Jurkat, Clone E6-1 (cell line): ENCODE results near the gene CHFR.
A peak's percentile ranks its signal among the peaks of the same experiment; 100 is the strongest.
"Not testable (repeated sequence)": the region's sequence is repeated elsewhere in the genome, so short reads cannot be mapped to it uniquely, and the experiment has no call there.

Experiments
- DNase-seq: peaks from one replicate; pipeline ENCODE4 v3.0.0-alpha.2; 2011; ENCODE audit warnings: low read depth, low spot score
- H3K4me3 ChIP-seq: 2 replicates; pipeline ENCODE4 v1.5.1; 2011; ENCODE audit warnings: mild to moderate bottlenecking, low read length, control low read depth, moderate library complexity

Gene CHFR

GRCh38 chr12:132847363-132848356, 39.7 kb downstream of the CHFR start:
- peak; percentile 96 for DNase-seq

GRCh38 chr12:132844681-132845080, 42.7 kb downstream of the CHFR start:
- DNase-seq, H3K4me3 ChIP-seq: not testable (repeated sequence)

More at GRCh38 chr12:132847363-132848356, 39.7 kb downstream of the CHFR start:
- no peak overlapping the region for H3K4me3 ChIP-seq

GRCh38 chr12:132842449-132843045, 44.9 kb downstream of the CHFR start:
- no peak for DNase-seq
- no peak overlapping the region for H3K4me3 ChIP-seq

GRCh38 chr12:132841151-132841550, 46.3 kb downstream of the CHFR start:
- no peak overlapping the region for H3K4me3 ChIP-seq
- DNase-seq: no peak

GRCh38 chr12:132840536-132840935, 46.9 kb downstream of the CHFR start:
- H3K4me3 ChIP-seq: no peak overlapping the region
- no peak for DNase-seq

GRCh38 chr12:132839558-132840235, 47.7 kb downstream of the CHFR start:
- no peak for DNase-seq
- no peak overlapping the region for H3K4me3 ChIP-seq

- DNase-seq: no peak
- no peak overlapping the region for H3K4me3 ChIP-seq
Measured at GRCh38 chr12:132838410-132839080, 48.9 kb downstream of the CHFR start.

GRCh38 chr12:132837693-132838409, 49.6 kb downstream of the CHFR start:
- H3K4me3 ChIP-seq: no peak overlapping the region
- DNase-seq: no peak

GRCh38 chr12:132836795-132837331, 50.5 kb downstream of the CHFR start:
- H3K4me3 ChIP-seq: peak overlapping the region; percentile 60
- DNase-seq: no peak

GRCh38 chr12:132836230-132836629, 51.2 kb downstream of the CHFR start:
- not testable (repeated sequence) for DNase-seq
- peak overlapping the region; percentile 60 for H3K4me3 ChIP-seq

- DNase-seq: no peak
- H3K4me3 ChIP-seq: peak overlapping the region; percentile 44
Measured at GRCh38 chr12:132835076-132836025, 52.1 kb downstream of the CHFR start.

- peak; percentile 56 for DNase-seq
- peak overlapping the region; percentile 15 for H3K4me3 ChIP-seq
Measured at GRCh38 chr12:132834181-132834711, 53.2 kb downstream of the CHFR start.

GRCh38 chr12:132833341-132833740, 54.1 kb downstream of the CHFR start:
- H3K4me3 ChIP-seq: no peak overlapping the region
- no peak for DNase-seq

GRCh38 chr12:132831771-132832170, 55.6 kb downstream of the CHFR start:
- no peak overlapping the region for H3K4me3 ChIP-seq
- DNase-seq: no peak

- peak within 1 kb of the TSS; percentile 91 for H3K4me3 ChIP-seq
- DNase-seq: peak; percentile 92
Measured at GRCh38 chr12:132828706-132829534, 58.5 kb downstream of the CHFR start, which contains the start of gene GOLGA3. Gene GOLGA3 (minus strand): TSS chr12:132828869. CDS start chr12:132822128, 6,741 bp downstream.
